Measurements from ENCODE around the gene PCBD2.
"Not testable (repeated sequence)": the region's sequence is repeated elsewhere in the genome, so short reads cannot be mapped to it uniquely, and the experiment has no call there.

The PCBD2 gene

GRCh38 chr5:134892282-134892681, 12.6 kb upstream of the PCBD2 start:
- no peaks in the 10 kb centered on the region for H3K27me3 Mint-ChIP-seq
- H3K9me3 Mint-ChIP-seq = no peaks in the 10 kb centered on the region
- peaks cover 5% of the 10 kb centered on the region for H3K4me1 Mint-ChIP-seq
- H3K4me3 Mint-ChIP-seq = no peak overlapping the region
- H3K36me3 Mint-ChIP-seq = peaks cover 6% of the 10 kb centered on the region
- no peak overlapping the region for H3K27ac Mint-ChIP-seq

- Mint-ChIP-seq H3K36me3 (peaks cover 4% of the 10 kb centered on the region), H3K4me3 (no peak overlapping the region), H3K9me3 (no peaks in the 10 kb centered on the region), H3K27ac (no peak overlapping the region), H3K4me1 (no peaks in the 10 kb centered on the region), H3K27me3 (no peaks in the 10 kb centered on the region)
These were observed 12.0 kb upstream of the PCBD2 start for GRCh38 chr5:134892926-134893325.

- H3K4me3 Mint-ChIP-seq = no peak overlapping the region
- no peaks in the 10 kb centered on the region for H3K27me3 Mint-ChIP-seq
- no peak overlapping the region for H3K27ac Mint-ChIP-seq
- peaks cover 4% of the 10 kb centered on the region for H3K36me3 Mint-ChIP-seq
- H3K9me3 Mint-ChIP-seq = no peaks in the 10 kb centered on the region
- no peaks in the 10 kb centered on the region for H3K4me1 Mint-ChIP-seq
These were observed 11.0 kb upstream of the PCBD2 start for GRCh38 chr5:134893748-134894505.

GRCh38 chr5:134902071-134902801, 2.7 kb upstream of the PCBD2 start:
- no peak overlapping the region for H3K4me3 Mint-ChIP-seq
- H3K36me3 Mint-ChIP-seq = peaks cover 3% of the 10 kb centered on the region
- no peaks in the 10 kb centered on the region for H3K9me3 Mint-ChIP-seq
- peaks cover 11% of the 10 kb centered on the region for H3K4me1 Mint-ChIP-seq
- H3K27ac Mint-ChIP-seq = peak overlapping the region; percentile 59
- H3K27me3 Mint-ChIP-seq = no peaks in the 10 kb centered on the region

- H3K9me3 Mint-ChIP-seq = no peaks in the 10 kb centered on the region
- H3K27me3 Mint-ChIP-seq = no peaks in the 10 kb centered on the region
- peaks cover 11% of the 10 kb centered on the region for H3K4me1 Mint-ChIP-seq
- peak overlapping the region; percentile 94 for H3K4me3 Mint-ChIP-seq
- H3K27ac Mint-ChIP-seq = peak overlapping the region; percentile 97
- H3K36me3 Mint-ChIP-seq = no peaks in the 10 kb centered on the region
These were observed 490 bp downstream of the PCBD2 start for GRCh38 chr5:134905246-134905996.

GRCh38 chr5:134906811-134907210, 1.9 kb downstream of the PCBD2 start:
- Mint-ChIP-seq H3K27me3 (no peaks in the 10 kb centered on the region), H3K4me3 (peak overlapping the region; percentile 30), H3K9me3 (no peaks in the 10 kb centered on the region), H3K4me1 (peaks cover 14% of the 10 kb centered on the region), H3K27ac (no peak overlapping the region), H3K36me3 (peaks cover 4% of the 10 kb centered on the region)

- not testable (repeated sequence) for H3K27ac Mint-ChIP-seq, H3K36me3 Mint-ChIP-seq
These were observed 5.8 kb downstream of the PCBD2 start for GRCh38 chr5:134910752-134911151.

GRCh38 chr5:134911285-134912206, 6.6 kb downstream of the PCBD2 start:
- H3K27ac Mint-ChIP-seq = no peak overlapping the region
- H3K36me3 Mint-ChIP-seq = peaks cover 4% of the 10 kb centered on the region
- H3K9me3 Mint-ChIP-seq = no peaks in the 10 kb centered on the region
- no peaks in the 10 kb centered on the region for H3K27me3 Mint-ChIP-seq
- peaks cover 6% of the 10 kb centered on the region for H3K4me1 Mint-ChIP-seq
- H3K4me3 Mint-ChIP-seq = no peak overlapping the region

More at GRCh38 chr5:134910752-134911151, 5.8 kb downstream of the PCBD2 start:
- not testable (repeated sequence) for H3K9me3 Mint-ChIP-seq, H3K27me3 Mint-ChIP-seq, H3K4me3 Mint-ChIP-seq, H3K4me1 Mint-ChIP-seq

GRCh38 chr5:134913254-134913653, 8.3 kb downstream of the PCBD2 start:
- H3K36me3 Mint-ChIP-seq = peaks cover 6% of the 10 kb centered on the region
- peaks cover 9% of the 10 kb centered on the region for H3K4me1 Mint-ChIP-seq
- H3K4me3 Mint-ChIP-seq = no peak overlapping the region
- H3K27me3 Mint-ChIP-seq = no peaks in the 10 kb centered on the region
- H3K27ac Mint-ChIP-seq = no peak overlapping the region
- no peaks in the 10 kb centered on the region for H3K9me3 Mint-ChIP-seq

- H3K27me3 Mint-ChIP-seq = no peaks in the 10 kb centered on the region
- H3K27ac Mint-ChIP-seq = no peak overlapping the region
- no peaks in the 10 kb centered on the region for H3K9me3 Mint-ChIP-seq
- H3K4me3 Mint-ChIP-seq = no peak overlapping the region
- peaks cover 9% of the 10 kb centered on the region for H3K4me1 Mint-ChIP-seq
- peaks cover 6% of the 10 kb centered on the region for H3K36me3 Mint-ChIP-seq
These were observed 8.9 kb downstream of the PCBD2 start for GRCh38 chr5:134913795-134914194.

- Mint-ChIP-seq H3K4me1 (peaks cover 12% of the 10 kb centered on the region), H3K27me3 (no peaks in the 10 kb centered on the region), H3K36me3 (peaks cover 3% of the 10 kb centered on the region), H3K4me3 (no peak overlapping the region), H3K9me3 (no peaks in the 10 kb centered on the region), H3K27ac (no peak overlapping the region)
These were observed 12.3 kb downstream of the PCBD2 start for GRCh38 chr5:134917070-134917815.

- Mint-ChIP-seq H3K36me3 (peaks cover 5% of the 10 kb centered on the region), H3K4me3 (no peak overlapping the region), H3K9me3 (no peaks in the 10 kb centered on the region), H3K4me1 (peaks cover 12% of the 10 kb centered on the region), H3K27ac (no peak overlapping the region), H3K27me3 (no peaks in the 10 kb centered on the region)
These were observed 13.9 kb downstream of the PCBD2 start for GRCh38 chr5:134918861-134919260.

GRCh38 chr5:134920848-134921575, 16.1 kb downstream of the PCBD2 start:
- Mint-ChIP-seq H3K27me3 (no peaks in the 10 kb centered on the region), H3K4me3 (no peak overlapping the region), H3K4me1 (peaks cover 12% of the 10 kb centered on the region), H3K36me3 (peaks cover 5% of the 10 kb centered on the region), H3K9me3 (no peaks in the 10 kb centered on the region), H3K27ac (no peak overlapping the region)

GRCh38 chr5:134932508-134932907, 27.6 kb downstream of the PCBD2 start:
- Mint-ChIP-seq H3K27me3 (no peaks in the 10 kb centered on the region), H3K4me3 (no peak overlapping the region), H3K9me3 (no peaks in the 10 kb centered on the region), H3K27ac (no peak overlapping the region), H3K36me3 (peaks cover 7% of the 10 kb centered on the region), H3K4me1 (no peaks in the 10 kb centered on the region)
